ENCODE measurements around the gene RFTN1.

RFTN1 gene

GRCh38 chr3:16329826-16330129 lies 183.7 kb downstream of the RFTN1 start:
- H3K4ac ChIP-seq (ENCODE audit: low read length) = no peak overlapping the region
- no peak overlapping the region for H3K4me2 ChIP-seq (ENCODE audit: insufficient read depth, low read length, poor library complexity, severe bottlenecking)
- H3K27me3 ChIP-seq (ENCODE audit: control insufficient read depth in 3 of 3, insufficient read depth in 3 of 3, low read depth in 1 of 3, low read length in 3 of 3) = no peaks in the 10 kb centered on the region
- no peak overlapping the region for H2BK12ac ChIP-seq (ENCODE audit: low read length)
- H3K9ac ChIP-seq (ENCODE audit: low read depth, low read length, poor library complexity) = no peak overlapping the region
- peak overlapping the region; percentile 77 for H3K27ac ChIP-seq (replicated peaks; ENCODE audit: low read length)
- H3K14ac ChIP-seq (ENCODE audit: low read length) = no peak overlapping the region
- no peak overlapping the region for H4K8ac ChIP-seq (ENCODE audit: low read depth, low read length)
- peaks cover 11 to 27% of the 10 kb centered on the region in 2 donors for H3K4me1 ChIP-seq (ENCODE audit: control insufficient read depth in 2 of 2, insufficient read depth in 1 of 2, low read depth in 1 of 2, low read length in 2 of 2)
- peaks cover 4 to 23% of the 10 kb centered on the region in 2 donors for H3K9me3 ChIP-seq (replicated peaks in 1 of 2; ENCODE audit: control insufficient read depth in 2 of 2, insufficient read depth in 1 of 2, low read depth in 1 of 2, low read length in 2 of 2)
- H3K36me3 ChIP-seq (replicated peaks in 1 of 2; ENCODE audit: control insufficient read depth in 2 of 2, insufficient read depth in 2 of 2, low read length in 2 of 2) = peaks cover 5 to 11% of the 10 kb centered on the region in 2 donors
- no peak overlapping the region for H3K18ac ChIP-seq (ENCODE audit: low read length)
- DNase-seq (ENCODE audit: low spot score) = peak; percentile 55
- no peak overlapping the region for H2AK5ac ChIP-seq (ENCODE audit: low read depth, low read length)
- H3K79me1 ChIP-seq (ENCODE audit: low read depth, low read length) = no peaks in the 10 kb centered on the region
- H2BK5ac ChIP-seq (ENCODE audit: low read length) = no peak overlapping the region
- H2BK120ac ChIP-seq (ENCODE audit: low read depth, low read length) = no peak overlapping the region
- H2AFZ ChIP-seq (ENCODE audit: low read length) = peak overlapping the region; percentile 65
- no peak overlapping the region for H4K91ac ChIP-seq (ENCODE audit: low read depth, low read length, poor library complexity)
- no CpG with 5 or more reads among the region's 9 CpGs for WGBS, 2 donors (ENCODE audit: extremely low coverage in 2 of 2, insufficient read length in 2 of 2, insufficient replicate concordance in 1 of 2)
- H2BK15ac ChIP-seq (ENCODE audit: low read length) = no peak overlapping the region
- H3K4me3 ChIP-seq (ENCODE audit: low read length in 2 of 2) = no peak overlapping the region
- H3K23ac ChIP-seq (ENCODE audit: low read depth, low read length, poor library complexity) = no peak overlapping the region

GRCh38 chr3:16329036-16329825 lies 184.3 kb downstream of the RFTN1 start:
- H3K4ac ChIP-seq (ENCODE audit: low read length) = no peak overlapping the region
- no peak overlapping the region for H2BK120ac ChIP-seq (ENCODE audit: low read depth, low read length)
- peak overlapping the region; percentile 87 for H3K18ac ChIP-seq (ENCODE audit: low read length)
- no peak overlapping the region for H3K9ac ChIP-seq (ENCODE audit: low read depth, low read length, poor library complexity)
- no peak overlapping the region for H4K8ac ChIP-seq (ENCODE audit: low read depth, low read length)
- no peaks in the 10 kb centered on the region for H3K27me3 ChIP-seq (ENCODE audit: control insufficient read depth in 3 of 3, insufficient read depth in 3 of 3, low read depth in 1 of 3, low read length in 3 of 3)
- no peak overlapping the region for H3K23ac ChIP-seq (ENCODE audit: low read depth, low read length, poor library complexity)
- no CpG with 5 or more reads among the region's 15 CpGs for WGBS, 2 donors (ENCODE audit: extremely low coverage in 2 of 2, insufficient read length in 2 of 2, insufficient replicate concordance in 1 of 2)
- peaks cover 4 to 18% of the 10 kb centered on the region in 2 donors for H3K9me3 ChIP-seq (replicated peaks in 1 of 2; ENCODE audit: control insufficient read depth in 2 of 2, insufficient read depth in 1 of 2, low read depth in 1 of 2, low read length in 2 of 2)
- DNase-seq (ENCODE audit: low spot score) = no peak
- no peak overlapping the region for H3K14ac ChIP-seq (ENCODE audit: low read length)
- H3K27ac ChIP-seq (replicated peaks; ENCODE audit: low read length) = peak overlapping the region; percentile 46
- H2BK15ac ChIP-seq (ENCODE audit: low read length) = no peak overlapping the region
- no peak overlapping the region for H4K91ac ChIP-seq (ENCODE audit: low read depth, low read length, poor library complexity)
- H3K4me2 ChIP-seq (ENCODE audit: insufficient read depth, low read length, poor library complexity, severe bottlenecking) = no peak overlapping the region
- H3K36me3 ChIP-seq (replicated peaks in 1 of 2; ENCODE audit: control insufficient read depth in 2 of 2, insufficient read depth in 2 of 2, low read length in 2 of 2) = peaks cover 5 to 11% of the 10 kb centered on the region in 2 donors
- H2AFZ ChIP-seq (ENCODE audit: low read length) = peak overlapping the region; percentile 65
- H3K4me1 ChIP-seq (ENCODE audit: control insufficient read depth in 2 of 2, insufficient read depth in 1 of 2, low read depth in 1 of 2, low read length in 2 of 2) = peaks cover 11 to 27% of the 10 kb centered on the region in 2 donors
- H3K4me3 ChIP-seq (ENCODE audit: low read length in 2 of 2) = no peak overlapping the region
- H2AK5ac ChIP-seq (ENCODE audit: low read depth, low read length) = no peak overlapping the region
- no peak overlapping the region for H2BK12ac ChIP-seq (ENCODE audit: low read length)
- H2BK5ac ChIP-seq (ENCODE audit: low read length) = no peak overlapping the region
- H3K79me1 ChIP-seq (ENCODE audit: low read depth, low read length) = no peaks in the 10 kb centered on the region

DNA sequence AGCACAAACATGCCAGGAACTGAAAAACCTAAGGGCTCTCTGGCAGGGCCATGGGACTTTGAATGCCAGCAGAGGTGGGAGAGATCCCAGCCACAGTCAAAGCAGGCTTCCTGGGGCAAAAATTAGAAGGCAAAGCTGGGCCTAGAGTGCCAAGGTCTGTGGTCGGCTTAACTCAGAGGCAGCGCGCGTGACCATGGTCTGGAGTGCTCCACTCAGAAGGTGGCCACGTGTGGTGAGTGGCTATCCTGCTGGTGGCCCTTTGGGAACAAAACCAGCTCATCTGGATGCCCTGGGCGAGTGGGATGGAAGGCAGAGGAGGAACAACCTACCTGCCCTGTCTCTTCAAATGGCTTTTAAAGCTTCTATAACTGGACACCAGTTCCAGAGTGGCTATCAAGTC lies 185.4 kb downstream of the RFTN1 start:
- no peak overlapping the region for H2BK5ac ChIP-seq (ENCODE audit: low read length)
- H3K4ac ChIP-seq (ENCODE audit: low read length) = no peak overlapping the region
- H3K14ac ChIP-seq (ENCODE audit: low read length) = no peak overlapping the region
- no peak overlapping the region for H4K8ac ChIP-seq (ENCODE audit: low read depth, low read length)
- H3K9ac ChIP-seq (ENCODE audit: low read depth, low read length, poor library complexity) = no peak overlapping the region
- no peak overlapping the region for H3K27ac ChIP-seq (replicated peaks; ENCODE audit: low read length)
- no peak overlapping the region for H2AFZ ChIP-seq (ENCODE audit: low read length)
- peaks cover 4 to 18% of the 10 kb centered on the region in 2 donors for H3K9me3 ChIP-seq (replicated peaks in 1 of 2; ENCODE audit: control insufficient read depth in 2 of 2, insufficient read depth in 1 of 2, low read depth in 1 of 2, low read length in 2 of 2)
- peak overlapping the region; percentile 33 for H2BK12ac ChIP-seq (ENCODE audit: low read length)
- no peaks in the 10 kb centered on the region for H3K79me1 ChIP-seq (ENCODE audit: low read depth, low read length)
- peak overlapping the region; percentile 75 for H3K23ac ChIP-seq (ENCODE audit: low read depth, low read length, poor library complexity)
- peak overlapping the region; percentile 9 for H2BK120ac ChIP-seq (ENCODE audit: low read depth, low read length)
- H2BK15ac ChIP-seq (ENCODE audit: low read length) = peak overlapping the region; percentile 14
- no peak overlapping the region for H3K4me3 ChIP-seq (ENCODE audit: low read length in 2 of 2)
- H3K27me3 ChIP-seq (ENCODE audit: control insufficient read depth in 3 of 3, insufficient read depth in 3 of 3, low read depth in 1 of 3, low read length in 3 of 3) = no peaks in the 10 kb centered on the region
- peak overlapping the region; percentile 25 for H2AK5ac ChIP-seq (ENCODE audit: low read depth, low read length)
- no peak overlapping the region for H4K91ac ChIP-seq (ENCODE audit: low read depth, low read length, poor library complexity)
- DNase-seq (ENCODE audit: low spot score) = no peak
- peak overlapping the region; percentile 15 for H3K18ac ChIP-seq (ENCODE audit: low read length)
- peaks cover 11 to 24% of the 10 kb centered on the region in 2 donors for H3K4me1 ChIP-seq (ENCODE audit: control insufficient read depth in 2 of 2, insufficient read depth in 1 of 2, low read depth in 1 of 2, low read length in 2 of 2)
- H3K4me2 ChIP-seq (ENCODE audit: insufficient read depth, low read length, poor library complexity, severe bottlenecking) = no peak overlapping the region
- H3K36me3 ChIP-seq (replicated peaks in 1 of 2; ENCODE audit: control insufficient read depth in 2 of 2, insufficient read depth in 2 of 2, low read length in 2 of 2) = peaks cover 8 to 11% of the 10 kb centered on the region in 2 donors
- no CpG with 5 or more reads among the region's 6 CpGs for WGBS, 2 donors (ENCODE audit: extremely low coverage in 2 of 2, insufficient read length in 2 of 2, insufficient replicate concordance in 1 of 2)

DNA sequence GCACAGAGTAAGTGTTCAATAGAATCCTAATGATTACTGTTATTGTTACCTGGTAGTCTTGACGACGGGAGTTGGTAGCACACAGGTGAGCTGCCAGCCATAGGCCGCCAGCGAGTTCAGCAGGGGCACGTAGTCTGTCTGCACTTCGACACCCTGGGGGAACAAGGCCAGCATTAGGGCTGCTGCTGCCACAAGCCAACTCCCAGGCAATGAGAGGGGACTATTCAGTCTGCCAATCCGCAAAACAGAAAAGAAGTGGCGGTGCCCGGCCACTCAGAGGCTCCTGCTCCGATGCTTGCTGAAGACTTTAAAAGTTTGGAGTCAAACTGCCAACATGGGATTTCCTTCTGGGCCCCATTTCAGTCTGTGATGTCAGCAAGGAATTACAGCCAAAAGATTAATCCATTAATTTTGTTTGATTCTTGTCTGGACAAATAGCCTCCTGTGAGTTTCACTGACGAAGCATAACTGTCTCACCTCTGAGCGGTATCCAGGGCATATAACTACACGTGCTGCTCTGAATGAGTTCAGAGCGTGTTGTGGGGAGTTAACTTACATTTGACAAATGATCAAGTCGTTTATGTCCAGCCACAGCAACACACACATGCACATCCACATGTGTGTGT lies 186.7 kb downstream of the RFTN1 start:
- Histone ChIP-seq H4K8ac (ENCODE audit: low read depth, low read length) (no peak overlapping the region), H3K4ac (ENCODE audit: low read length) (no peak overlapping the region), H3K9me3 (replicated peaks in 1 of 2; ENCODE audit: control insufficient read depth in 2 of 2, insufficient read depth in 1 of 2, low read depth in 1 of 2, low read length in 2 of 2) (peaks cover 2 to 15% of the 10 kb centered on the region in 2 donors), H2BK5ac (ENCODE audit: low read length) (no peak overlapping the region), H2AK5ac (ENCODE audit: low read depth, low read length) (no peak overlapping the region), H3K4me2 (ENCODE audit: insufficient read depth, low read length, poor library complexity, severe bottlenecking) (no peak overlapping the region), H3K4me3 (ENCODE audit: low read length in 2 of 2) (no peak overlapping the region), H3K18ac (ENCODE audit: low read length) (no peak overlapping the region), H3K36me3 (replicated peaks in 1 of 2; ENCODE audit: control insufficient read depth in 2 of 2, insufficient read depth in 2 of 2, low read length in 2 of 2) (peaks cover 10 to 18% of the 10 kb centered on the region in 2 donors), H3K9ac (ENCODE audit: low read depth, low read length, poor library complexity) (no peak overlapping the region), H3K23ac (ENCODE audit: low read depth, low read length, poor library complexity) (no peak overlapping the region), H3K4me1 (ENCODE audit: control insufficient read depth in 2 of 2, insufficient read depth in 1 of 2, low read depth in 1 of 2, low read length in 2 of 2) (peaks cover 11 to 16% of the 10 kb centered on the region in 2 donors), H3K79me1 (ENCODE audit: low read depth, low read length) (no peaks in the 10 kb centered on the region), H2BK120ac (ENCODE audit: low read depth, low read length) (peak overlapping the region; percentile 4), H2AFZ (ENCODE audit: low read length) (no peak overlapping the region), H2BK15ac (ENCODE audit: low read length) (no peak overlapping the region), H3K27me3 (ENCODE audit: control insufficient read depth in 3 of 3, insufficient read depth in 3 of 3, low read depth in 1 of 3, low read length in 3 of 3) (no peaks in the 10 kb centered on the region), H2BK12ac (ENCODE audit: low read length) (no peak overlapping the region), H4K91ac (ENCODE audit: low read depth, low read length, poor library complexity) (no peak overlapping the region), H3K27ac (replicated peaks; ENCODE audit: low read length) (no peak overlapping the region), H3K14ac (ENCODE audit: low read length) (no peak overlapping the region)
- no CpG with 5 or more reads among the region's 15 CpGs for WGBS, 2 donors (ENCODE audit: extremely low coverage in 2 of 2, insufficient read length in 2 of 2, insufficient replicate concordance in 1 of 2)
- DNase-seq (ENCODE audit: low spot score) = no peak

All from neuronal stem cell (in vitro differentiated cells).